ENCODE data around the gene SLC37A2.

DNA sequence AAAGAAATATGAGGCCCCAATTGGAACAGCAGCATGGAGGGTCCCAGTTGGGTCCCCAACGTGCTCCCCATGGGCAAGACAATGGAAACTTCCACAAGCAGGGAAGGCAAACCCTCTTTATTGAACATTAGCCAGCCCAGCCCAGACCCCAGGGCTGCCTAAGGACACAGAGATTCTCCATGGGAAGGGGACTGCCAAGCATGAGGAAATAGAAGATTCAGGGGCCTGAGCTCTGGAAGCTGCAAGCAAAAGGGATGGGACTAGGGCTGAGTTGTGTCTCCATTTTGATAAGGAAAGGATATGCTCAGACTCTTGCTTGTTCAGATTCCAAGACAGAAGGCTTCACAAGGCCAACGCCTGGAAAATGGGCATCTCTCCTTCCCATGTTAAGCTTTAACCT is 25.0 kb downstream of the SLC37A2 start:
- TF ChIP-seq CBFB (CRISPR knock-in tag; IDR thresholded peaks at IDR 0.05; ENCODE audit: low read depth), result no peak
- TF ChIP-seq, protein P1, sequence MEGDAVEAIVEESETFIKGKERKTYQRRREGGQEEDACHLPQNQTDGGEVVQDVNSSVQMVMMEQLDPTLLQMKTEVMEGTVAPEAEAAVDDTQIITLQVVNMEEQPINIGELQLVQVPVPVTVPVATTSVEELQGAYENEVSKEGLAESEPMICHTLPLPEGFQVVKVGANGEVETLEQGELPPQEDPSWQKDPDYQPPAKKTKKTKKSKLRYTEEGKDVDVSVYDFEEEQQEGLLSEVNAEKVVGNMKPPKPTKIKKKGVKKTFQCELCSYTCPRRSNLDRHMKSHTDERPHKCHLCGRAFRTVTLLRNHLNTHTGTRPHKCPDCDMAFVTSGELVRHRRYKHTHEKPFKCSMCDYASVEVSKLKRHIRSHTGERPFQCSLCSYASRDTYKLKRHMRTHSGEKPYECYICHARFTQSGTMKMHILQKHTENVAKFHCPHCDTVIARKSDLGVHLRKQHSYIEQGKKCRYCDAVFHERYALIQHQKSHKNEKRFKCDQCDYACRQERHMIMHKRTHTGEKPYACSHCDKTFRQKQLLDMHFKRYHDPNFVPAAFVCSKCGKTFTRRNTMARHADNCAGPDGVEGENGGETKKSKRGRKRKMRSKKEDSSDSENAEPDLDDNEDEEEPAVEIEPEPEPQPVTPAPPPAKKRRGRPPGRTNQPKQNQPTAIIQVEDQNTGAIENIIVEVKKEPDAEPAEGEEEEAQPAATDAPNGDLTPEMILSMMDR (IDR thresholded peaks at IDR 0.05), result no peak
- TF ChIP-seq, protein P2, sequence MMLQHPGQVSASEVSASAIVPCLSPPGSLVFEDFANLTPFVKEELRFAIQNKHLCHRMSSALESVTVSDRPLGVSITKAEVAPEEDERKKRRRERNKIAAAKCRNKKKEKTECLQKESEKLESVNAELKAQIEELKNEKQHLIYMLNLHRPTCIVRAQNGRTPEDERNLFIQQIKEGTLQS (CRISPR knock-in tag; conservative IDR thresholded peaks at IDR 0.05), result no peak
- TF ChIP-seq ZBTB21 (CRISPR knock-in tag; IDR thresholded peaks at IDR 0.05; ENCODE audit: borderline replicate concordance), result no peak
- TF ChIP-seq SMAD4 (CRISPR knock-in tag; IDR thresholded peaks at IDR 0.05), result no peak
- no peak for TF ChIP-seq NR2C2 (CRISPR knock-in tag; IDR thresholded peaks at IDR 0.05)
- no peak for TF ChIP-seq SP1 (CRISPR knock-in tag; conservative IDR thresholded peaks at IDR 0.05)
- TF ChIP-seq, protein P3, sequence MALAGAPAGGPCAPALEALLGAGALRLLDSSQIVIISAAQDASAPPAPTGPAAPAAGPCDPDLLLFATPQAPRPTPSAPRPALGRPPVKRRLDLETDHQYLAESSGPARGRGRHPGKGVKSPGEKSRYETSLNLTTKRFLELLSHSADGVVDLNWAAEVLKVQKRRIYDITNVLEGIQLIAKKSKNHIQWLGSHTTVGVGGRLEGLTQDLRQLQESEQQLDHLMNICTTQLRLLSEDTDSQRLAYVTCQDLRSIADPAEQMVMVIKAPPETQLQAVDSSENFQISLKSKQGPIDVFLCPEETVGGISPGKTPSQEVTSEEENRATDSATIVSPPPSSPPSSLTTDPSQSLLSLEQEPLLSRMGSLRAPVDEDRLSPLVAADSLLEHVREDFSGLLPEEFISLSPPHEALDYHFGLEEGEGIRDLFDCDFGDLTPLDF (CRISPR knock-in tag; IDR thresholded peaks at IDR 0.05), result no peak
- TF ChIP-seq PRRX2 (CRISPR knock-in tag; IDR thresholded peaks at IDR 0.05), result no peak
- TF ChIP-seq JUN (CRISPR knock-in tag; IDR thresholded peaks at IDR 0.05), result no peak
- TF ChIP-seq, protein P4, sequence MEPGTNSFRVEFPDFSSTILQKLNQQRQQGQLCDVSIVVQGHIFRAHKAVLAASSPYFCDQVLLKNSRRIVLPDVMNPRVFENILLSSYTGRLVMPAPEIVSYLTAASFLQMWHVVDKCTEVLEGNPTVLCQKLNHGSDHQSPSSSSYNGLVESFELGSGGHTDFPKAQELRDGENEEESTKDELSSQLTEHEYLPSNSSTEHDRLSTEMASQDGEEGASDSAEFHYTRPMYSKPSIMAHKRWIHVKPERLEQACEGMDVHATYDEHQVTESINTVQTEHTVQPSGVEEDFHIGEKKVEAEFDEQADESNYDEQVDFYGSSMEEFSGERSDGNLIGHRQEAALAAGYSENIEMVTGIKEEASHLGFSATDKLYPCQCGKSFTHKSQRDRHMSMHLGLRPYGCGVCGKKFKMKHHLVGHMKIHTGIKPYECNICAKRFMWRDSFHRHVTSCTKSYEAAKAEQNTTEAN (CRISPR knock-in tag; IDR thresholded peaks at IDR 0.05), result no peak
- no peak for TF ChIP-seq IRF2 (CRISPR knock-in tag; IDR thresholded peaks at IDR 0.05; ENCODE audit: borderline replicate concordance, low read depth)
- no peak for TF ChIP-seq ESRRA (CRISPR knock-in tag; IDR thresholded peaks at IDR 0.05; ENCODE audit: borderline replicate concordance)

Data from WTC11 (cell line).